T47D (cell line): Measurements from ENCODE around the gene MDGA2.

ENCODE experiments used
- DNase-seq, 2 experiments: peaks; one replicate each; pipeline versions ENCODE4 v3.0.0 to v3.0.0-alpha.2; 2011 to 2012; ENCODE audit warnings: low read depth in 1 of 2, low spot score in 1 of 2
- JUND ChIP-seq: IDR thresholded peaks from 2 replicates; pipeline ENCODE4 v1.6.1; 2012; ENCODE audit warnings: low read depth
- in situ Hi-C: cut with HindIII; loops from 2 replicates; pipeline ENCODE4 v1.10.0; 2016; ENCODE audit warnings: low sequenced_read_pairs, low pct_unique_long_range_greater_than_20kb

MDGA2 gene

GRCh38 chr14:47439953-47440352 is 235.5 kb downstream of the MDGA2 start:
- TF ChIP-seq JUND, result no peak
- in situ Hi-C loops, result no loop called here
- DNase-seq, result no peak

GRCh38 chr14:47438650-47439140 is 236.7 kb downstream of the MDGA2 start:
- no peak for DNase-seq
- TF ChIP-seq JUND, result no peak
- in situ Hi-C loops, result no loop called here

- in situ Hi-C loops, result no loop called here
- DNase-seq, result no peak
- TF ChIP-seq JUND, result no peak
These were observed 240.0 kb downstream of the MDGA2 start for GRCh38 chr14:47435331-47435965.

GRCh38 chr14:47427629-47428028 is 247.8 kb downstream of the MDGA2 start:
- in situ Hi-C loops, result no loop called here
- DNase-seq, result no peak
- TF ChIP-seq JUND, result no peak

- DNase-seq, result no peak
- no peak for TF ChIP-seq JUND
- in situ Hi-C loops, result no loop called here
These were observed 250.1 kb downstream of the MDGA2 start for GRCh38 chr14:47425302-47425701.

- in situ Hi-C loops, result no loop called here
- no peak for TF ChIP-seq JUND
These were observed 253.2 kb downstream of the MDGA2 start for GRCh38 chr14:47422191-47422590.

GRCh38 chr14:47411523-47411922 is 263.9 kb downstream of the MDGA2 start:
- no peak for DNase-seq
- in situ Hi-C loops, result no loop called here
- no peak for TF ChIP-seq JUND

More at GRCh38 chr14:47422191-47422590, 253.2 kb downstream of the MDGA2 start:
- DNase-seq, result no peak

- no peak for DNase-seq
- TF ChIP-seq JUND, result no peak
- in situ Hi-C loops, result no loop called here
These were observed 283.1 kb downstream of the MDGA2 start for GRCh38 chr14:47392326-47392725.

GRCh38 chr14:47390831-47391504 is 284.4 kb downstream of the MDGA2 start:
- in situ Hi-C loops, result no loop called here
- TF ChIP-seq JUND, result no peak
- no peak for DNase-seq

- in situ Hi-C loops, result no loop called here
- peak in 1 of 2 experiments; percentile 39 for DNase-seq
- TF ChIP-seq JUND, result no peak
These were observed 285.9 kb downstream of the MDGA2 start for GRCh38 chr14:47389535-47389934.

- no peak for TF ChIP-seq JUND
- DNase-seq, result no peak
- in situ Hi-C loops, result no loop called here
These were observed 309.4 kb downstream of the MDGA2 start for GRCh38 chr14:47366006-47366405.

GRCh38 chr14:47365233-47365632 is 310.2 kb downstream of the MDGA2 start:
- TF ChIP-seq JUND, result no peak
- no peak for DNase-seq

GRCh38 chr14:47353186-47353585 is 322.2 kb downstream of the MDGA2 start:
- TF ChIP-seq JUND, result no peak
- no peak for DNase-seq
- in situ Hi-C loops, result no loop called here

More at GRCh38 chr14:47365233-47365632, 310.2 kb downstream of the MDGA2 start:
- in situ Hi-C loops, result no loop called here
